ENCODE results near the gene APLP2.

GRCh38 chr11:130136107-130136506 lies 66.4 kb downstream of the APLP2 start:
- TF ChIP-seq MAX (IDR thresholded peaks at IDR 0.05; ENCODE audit: low read depth, low read length) (no peak), CTCF (IDR thresholded peaks at IDR 0.05; ENCODE audit: low read depth, low read length) (no peak), POLR2A (IDR thresholded peaks at IDR 0.05; ENCODE audit: extremely low read depth, insufficient read length) (no peak), MYC (IDR thresholded peaks at IDR 0.05; ENCODE audit: low read depth, low read length) (no peak)
